ENCODE results near the gene AK2. TPM values are rescaled to one million over a fixed set of nuclear protein-coding genes. Genes with fewer than 3 reads are reported as not detected.
A peak's percentile ranks its signal among the peaks of the same experiment; 100 is the strongest.

Gene AK2
- total RNA-seq, 1 donor from 2014 or later, result 134 TPM

DNA sequence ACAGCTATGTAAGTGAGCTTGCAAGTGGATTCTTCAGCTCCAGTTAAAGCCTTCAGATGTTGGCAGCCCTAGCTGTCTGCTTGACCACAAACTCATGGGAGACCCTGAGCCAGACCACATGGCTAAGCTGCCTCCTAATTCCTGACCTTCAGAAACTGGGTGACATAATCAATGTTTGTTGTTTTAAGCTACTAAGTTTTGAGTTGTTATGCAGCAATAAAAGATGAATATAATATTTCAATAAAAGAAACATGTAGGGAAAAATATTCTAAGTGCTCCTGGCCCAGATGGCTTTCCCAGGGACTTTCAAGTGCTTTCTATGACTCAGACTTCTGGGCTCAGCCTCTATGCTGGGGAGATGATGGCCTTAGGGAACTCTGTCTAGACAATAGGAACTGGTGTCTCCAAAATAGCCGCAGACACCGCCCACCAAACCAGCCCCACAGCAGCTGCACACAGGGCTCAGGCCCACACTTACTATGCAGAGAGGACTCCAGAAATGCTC, 23.9 kb upstream of the AK2 start:
- peak; percentile 18 for DNase-seq (ENCODE audit: low read depth, low spot score)
- Mint-ChIP-seq H3K4me1 (peaks cover under 1% of the 10 kb centered on the region), H3K27ac (ENCODE audit: unreplicated experiment) (no peak overlapping the region), H3K36me3 (ENCODE audit: low read depth) (peaks cover 6% of the 10 kb centered on the region), H3K9me3 (peaks cover 15% of the 10 kb centered on the region), H3K4me3 (no peak overlapping the region), H3K27me3 (ENCODE audit: low read depth) (peaks cover 3% of the 10 kb centered on the region)
- no peak for TF ChIP-seq CTCF (conservative IDR thresholded peaks at IDR 0.05)

DNA sequence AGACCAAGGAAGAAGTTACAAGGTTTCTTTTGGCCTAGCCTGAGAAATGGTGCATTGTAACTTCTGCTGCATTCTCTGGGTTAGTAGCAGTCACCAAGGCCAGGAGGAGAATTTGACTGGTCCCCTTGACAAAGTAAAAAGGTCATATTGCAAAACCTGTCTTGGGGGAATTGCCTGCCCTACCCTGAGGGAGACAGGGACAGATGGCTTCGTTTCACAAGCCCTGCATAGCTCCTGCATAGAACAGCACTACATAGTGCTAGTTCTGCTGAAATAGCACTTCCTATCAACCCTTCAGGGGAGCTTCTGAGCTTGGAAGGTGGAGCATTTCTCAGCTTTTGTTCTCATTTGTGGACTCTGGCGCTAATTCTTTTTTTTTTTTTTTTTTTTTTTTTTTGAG, 20.4 kb upstream of the AK2 start:
- H3K9me3 Mint-ChIP-seq, result peaks cover 5% of the 10 kb centered on the region
- peaks cover 8% of the 10 kb centered on the region for H3K4me1 Mint-ChIP-seq
- peaks cover 8% of the 10 kb centered on the region for H3K36me3 Mint-ChIP-seq (ENCODE audit: low read depth)

GRCh38 chr1:33056426-33056825, 19.7 kb upstream of the AK2 start:
- no peak for DNase-seq (ENCODE audit: low read depth, low spot score)
- peaks cover 8% of the 10 kb centered on the region for H3K4me1 Mint-ChIP-seq
- peaks cover 5% of the 10 kb centered on the region for H3K36me3 Mint-ChIP-seq (ENCODE audit: low read depth)
- H3K27me3 Mint-ChIP-seq (ENCODE audit: low read depth), result no peaks in the 10 kb centered on the region
- no peak overlapping the region for H3K4me3 Mint-ChIP-seq
- peaks cover 5% of the 10 kb centered on the region for H3K9me3 Mint-ChIP-seq
- no peak for TF ChIP-seq CTCF (conservative IDR thresholded peaks at IDR 0.05)
- H3K27ac Mint-ChIP-seq (ENCODE audit: unreplicated experiment), result no peak overlapping the region

More for the DNA sequence above, 20.4 kb upstream of the AK2 start:
- no peak for DNase-seq (ENCODE audit: low read depth, low spot score)
- Mint-ChIP-seq H3K27ac (ENCODE audit: unreplicated experiment) (no peak overlapping the region), H3K4me3 (no peak overlapping the region), H3K27me3 (ENCODE audit: low read depth) (no peaks in the 10 kb centered on the region)
- no peak for TF ChIP-seq CTCF (conservative IDR thresholded peaks at IDR 0.05)

DNA sequence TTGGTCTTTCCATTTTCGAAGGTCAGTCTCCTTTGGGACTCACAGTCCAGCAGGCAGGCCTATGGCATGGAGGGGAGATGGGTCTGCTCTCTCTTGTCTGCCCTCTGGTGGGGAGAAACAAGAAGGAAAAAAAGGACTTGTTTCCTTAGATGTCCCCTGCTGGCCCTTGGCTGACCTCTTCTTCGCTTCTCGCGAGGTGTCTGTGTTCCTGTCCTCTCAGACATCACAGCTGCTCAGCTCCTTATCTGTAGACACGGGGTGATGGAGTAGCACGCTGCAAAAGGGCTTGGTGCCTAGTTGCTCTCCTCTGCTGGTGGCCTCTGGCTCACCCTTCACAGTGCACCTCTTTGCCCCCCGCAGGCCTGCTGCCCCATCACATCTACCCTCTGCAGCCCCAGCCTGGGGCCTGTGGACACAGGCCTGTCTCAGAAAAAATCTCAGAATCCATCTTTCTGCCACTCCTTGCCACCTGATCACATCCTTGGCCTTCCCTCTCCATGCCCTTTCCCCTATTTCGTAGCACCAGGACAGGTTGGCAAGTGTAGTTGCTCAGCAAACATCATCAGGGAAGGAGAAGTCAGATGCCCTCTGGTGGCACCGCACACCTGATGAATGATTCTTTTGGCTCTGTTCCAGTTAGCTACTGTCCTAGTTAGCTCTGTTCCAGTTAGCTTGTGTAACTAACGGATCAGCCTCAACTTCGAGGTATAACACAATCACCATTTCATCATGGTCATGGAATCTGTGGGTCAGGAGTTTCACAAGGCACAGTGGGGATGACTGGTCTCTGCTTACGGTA, 18.7 kb upstream of the AK2 start:
- no peaks in the 10 kb centered on the region for H3K27me3 Mint-ChIP-seq (ENCODE audit: low read depth)

More for the DNA sequence above, 18.7 kb upstream of the AK2 start:
- H3K4me3 Mint-ChIP-seq, result peak overlapping the region; percentile 58
- H3K9me3 Mint-ChIP-seq, result peaks cover 7% of the 10 kb centered on the region
- peaks cover 9% of the 10 kb centered on the region for H3K36me3 Mint-ChIP-seq (ENCODE audit: low read depth)
- peaks cover 8% of the 10 kb centered on the region for H3K4me1 Mint-ChIP-seq
- peak; percentile 42 for DNase-seq (ENCODE audit: low read depth, low spot score)
- H3K27ac Mint-ChIP-seq (ENCODE audit: unreplicated experiment), result no peak overlapping the region
- TF ChIP-seq CTCF (conservative IDR thresholded peaks at IDR 0.05), result peak; percentile 76

Data from neural crest cell (in vitro differentiated cells).